Activated naive CD8-positive, alpha-beta T cell treated with anti-CD3 and anti-CD28 coated beads, Interleukin-2, amount 50 U/mL, for 24 hours (primary cell): Measurements from ENCODE around the gene UAP1L1.

Source experiments
- ATAC-seq: fragments of 150-1000 bp; cut with Tn5 transposase; one replicate; pipeline ENCODE4 v1.10.0; 2021
- DNase-seq: peaks from one replicate; pipeline ENCODE4 v3.0.0; 2021
- H3K27ac Mint-ChIP-seq: one replicate; pipeline ENCODE4 v1.8.0; 2021; ENCODE audit warnings: mild to moderate bottlenecking, mixed read lengths
- H3K27me3 Mint-ChIP-seq: one replicate; pipeline ENCODE4 v1.8.0; 2021; ENCODE audit warnings: mixed read lengths
- H3K36me3 Mint-ChIP-seq: one replicate; pipeline ENCODE4 v1.8.0; 2021; ENCODE audit warnings: low read depth, mixed read lengths
- H3K4me1 Mint-ChIP-seq: one replicate; pipeline ENCODE4 v1.8.0; 2021; ENCODE audit warnings: mixed read lengths
- H3K4me3 Mint-ChIP-seq: one replicate; pipeline ENCODE4 v1.8.0; 2021; ENCODE audit warnings: mild to moderate bottlenecking, moderate library complexity, mixed read lengths
- H3K9me3 Mint-ChIP-seq: one replicate; pipeline ENCODE4 v1.8.0; 2021; ENCODE audit warnings: mixed read lengths

UAP1L1 gene

GRCh38 chr9:137107312-137107921 lies 30.1 kb downstream of the UAP1L1 start:
- Mint-ChIP-seq H3K4me3 (no peak overlapping the region), H3K27ac (no peak overlapping the region), H3K9me3 (peaks cover 3% of the 10 kb centered on the region), H3K36me3 (peaks cover 10% of the 10 kb centered on the region), H3K27me3 (no peaks in the 10 kb centered on the region), H3K4me1 (no peaks in the 10 kb centered on the region)
- DNase-seq (no peak), ATAC-seq (peak; percentile 12)

GRCh38 chr9:137107982-137108381 lies 30.7 kb downstream of the UAP1L1 start:
- peak; percentile 5 for ATAC-seq
- Mint-ChIP-seq H3K27me3 (no peaks in the 10 kb centered on the region), H3K9me3 (peaks cover 3% of the 10 kb centered on the region), H3K4me3 (no peak overlapping the region), H3K36me3 (peaks cover 11% of the 10 kb centered on the region), H3K27ac (no peak overlapping the region), H3K4me1 (peaks cover 2% of the 10 kb centered on the region)
- no peak for DNase-seq

- H3K36me3 Mint-ChIP-seq: peaks cover 12% of the 10 kb centered on the region
- peaks cover 3% of the 10 kb centered on the region for H3K9me3 Mint-ChIP-seq
- DNase-seq (no peak), ATAC-seq (peak; percentile 9)
- H3K27me3 Mint-ChIP-seq: no peaks in the 10 kb centered on the region
- H3K27ac Mint-ChIP-seq: no peak overlapping the region
- H3K4me3 Mint-ChIP-seq: no peak overlapping the region
- peaks cover 7% of the 10 kb centered on the region for H3K4me1 Mint-ChIP-seq
These were observed 31.4 kb downstream of the UAP1L1 start for GRCh38 chr9:137108608-137109249.

GRCh38 chr9:137109250-137110146 lies 32.2 kb downstream of the UAP1L1 start:
- peaks cover 10% of the 10 kb centered on the region for H3K36me3 Mint-ChIP-seq
- no peak for DNase-seq
- H3K27ac Mint-ChIP-seq: no peak overlapping the region
- no peak overlapping the region for H3K4me3 Mint-ChIP-seq
- ATAC-seq: no peak
- H3K9me3 Mint-ChIP-seq: no peaks in the 10 kb centered on the region
- no peaks in the 10 kb centered on the region for H3K27me3 Mint-ChIP-seq
- peaks cover 7% of the 10 kb centered on the region for H3K4me1 Mint-ChIP-seq

- peaks cover 7% of the 10 kb centered on the region for H3K4me1 Mint-ChIP-seq
- no peaks in the 10 kb centered on the region for H3K9me3 Mint-ChIP-seq
- ATAC-seq (no peak), DNase-seq (no peak)
- H3K4me3 Mint-ChIP-seq: no peak overlapping the region
- no peaks in the 10 kb centered on the region for H3K27me3 Mint-ChIP-seq
- H3K36me3 Mint-ChIP-seq: peaks cover 8% of the 10 kb centered on the region
- H3K27ac Mint-ChIP-seq: no peak overlapping the region
These were observed 33.0 kb downstream of the UAP1L1 start for GRCh38 chr9:137110147-137110910.

- H3K27me3 Mint-ChIP-seq: no peaks in the 10 kb centered on the region
- H3K36me3 Mint-ChIP-seq: peaks cover 8% of the 10 kb centered on the region
- ATAC-seq (no peak), DNase-seq (no peak)
- no peaks in the 10 kb centered on the region for H3K9me3 Mint-ChIP-seq
- no peak overlapping the region for H3K4me3 Mint-ChIP-seq
- H3K4me1 Mint-ChIP-seq: peaks cover 7% of the 10 kb centered on the region
- no peak overlapping the region for H3K27ac Mint-ChIP-seq
These were observed 33.8 kb downstream of the UAP1L1 start for GRCh38 chr9:137110911-137111787.

GRCh38 chr9:137111788-137112563 lies 34.7 kb downstream of the UAP1L1 start:
- H3K36me3 Mint-ChIP-seq: peaks cover 8% of the 10 kb centered on the region

GRCh38 chr9:137112564-137113384 lies 35.5 kb downstream of the UAP1L1 start:
- Mint-ChIP-seq H3K27ac (peak overlapping the region; percentile 70), H3K9me3 (no peaks in the 10 kb centered on the region)
- ATAC-seq: no peak

More at GRCh38 chr9:137111788-137112563, 34.7 kb downstream of the UAP1L1 start:
- Mint-ChIP-seq H3K4me3 (no peak overlapping the region), H3K4me1 (peaks cover 7% of the 10 kb centered on the region), H3K27me3 (no peaks in the 10 kb centered on the region), H3K27ac (no peak overlapping the region), H3K9me3 (no peaks in the 10 kb centered on the region)
- DNase-seq (no peak), ATAC-seq (no peak)

GRCh38 chr9:137113385-137114159 lies 36.3 kb downstream of the UAP1L1 start:
- Mint-ChIP-seq H3K4me3 (peak overlapping the region; percentile 78), H3K4me1 (peaks cover 7% of the 10 kb centered on the region), H3K27ac (peak overlapping the region; percentile 70), H3K36me3 (peaks cover 5% of the 10 kb centered on the region), H3K27me3 (no peaks in the 10 kb centered on the region), H3K9me3 (no peaks in the 10 kb centered on the region)
- DNase-seq (no peak), ATAC-seq (no peak)

More at GRCh38 chr9:137112564-137113384, 35.5 kb downstream of the UAP1L1 start:
- peaks cover 8% of the 10 kb centered on the region for H3K36me3 Mint-ChIP-seq
- H3K4me1 Mint-ChIP-seq: peaks cover 7% of the 10 kb centered on the region
- no peak for DNase-seq
- peak overlapping the region; percentile 78 for H3K4me3 Mint-ChIP-seq
- H3K27me3 Mint-ChIP-seq: no peaks in the 10 kb centered on the region

- H3K27ac Mint-ChIP-seq: no peak overlapping the region
- H3K9me3 Mint-ChIP-seq: no peaks in the 10 kb centered on the region
- H3K36me3 Mint-ChIP-seq: peaks cover 5% of the 10 kb centered on the region
- H3K4me1 Mint-ChIP-seq: peaks cover 13% of the 10 kb centered on the region
- H3K27me3 Mint-ChIP-seq: no peaks in the 10 kb centered on the region
- peak overlapping the region; percentile 68 for H3K4me3 Mint-ChIP-seq
- ATAC-seq (no peak), DNase-seq (no peak)
These were observed 36.9 kb downstream of the UAP1L1 start for GRCh38 chr9:137114220-137114612.

- no peaks in the 10 kb centered on the region for H3K9me3 Mint-ChIP-seq
- H3K4me3 Mint-ChIP-seq: peak within 1 kb of the TSS; percentile 78
- peaks cover 16% of the 10 kb centered on the region for H3K4me1 Mint-ChIP-seq
- DNase-seq (peak; percentile 85), ATAC-seq (peak; percentile 84)
- H3K27ac Mint-ChIP-seq: peak within 1 kb of the TSS; percentile 70
- H3K36me3 Mint-ChIP-seq: peaks cover 5% of the 10 kb centered on the region
- no peaks in the 10 kb centered on the region for H3K27me3 Mint-ChIP-seq
These were observed 37.5 kb downstream of the UAP1L1 start, which contains the start of gene DPP7 for GRCh38 chr9:137114613-137115393. DPP7 (minus strand) TSS chr9:137114733; CDS start chr9:137114713, 20 bp downstream.
